ENCODE measurements around the gene CFAP61.

The CFAP61 gene

DNA sequence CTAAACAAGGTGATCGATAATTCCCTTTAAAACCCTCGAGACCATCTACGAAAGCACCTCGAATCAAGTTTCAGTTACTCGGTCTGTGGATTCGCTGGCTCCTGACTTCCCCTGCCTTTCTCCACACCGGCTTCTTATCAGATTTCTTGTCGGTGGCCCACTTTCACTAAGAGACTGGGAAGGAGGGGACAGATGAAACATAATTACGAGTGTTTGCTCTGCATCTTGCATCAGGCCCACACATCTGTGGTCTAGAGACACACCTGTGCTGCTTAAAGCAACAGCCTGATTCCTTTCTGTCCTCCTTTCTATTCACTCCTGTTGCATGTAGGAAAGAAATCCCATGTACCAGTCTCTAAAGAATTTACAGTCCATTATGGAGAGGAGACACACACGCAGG lies 353.3 kb downstream of the CFAP61 start:
- H3K4me3 ChIP-seq (ENCODE audit: low read depth, low read length), result no peak overlapping the region
- in situ Hi-C loops (cut with HindIII; ENCODE audit: low sequenced_read_pairs), result no loop called here
- TF ChIP-seq, protein P1, sequence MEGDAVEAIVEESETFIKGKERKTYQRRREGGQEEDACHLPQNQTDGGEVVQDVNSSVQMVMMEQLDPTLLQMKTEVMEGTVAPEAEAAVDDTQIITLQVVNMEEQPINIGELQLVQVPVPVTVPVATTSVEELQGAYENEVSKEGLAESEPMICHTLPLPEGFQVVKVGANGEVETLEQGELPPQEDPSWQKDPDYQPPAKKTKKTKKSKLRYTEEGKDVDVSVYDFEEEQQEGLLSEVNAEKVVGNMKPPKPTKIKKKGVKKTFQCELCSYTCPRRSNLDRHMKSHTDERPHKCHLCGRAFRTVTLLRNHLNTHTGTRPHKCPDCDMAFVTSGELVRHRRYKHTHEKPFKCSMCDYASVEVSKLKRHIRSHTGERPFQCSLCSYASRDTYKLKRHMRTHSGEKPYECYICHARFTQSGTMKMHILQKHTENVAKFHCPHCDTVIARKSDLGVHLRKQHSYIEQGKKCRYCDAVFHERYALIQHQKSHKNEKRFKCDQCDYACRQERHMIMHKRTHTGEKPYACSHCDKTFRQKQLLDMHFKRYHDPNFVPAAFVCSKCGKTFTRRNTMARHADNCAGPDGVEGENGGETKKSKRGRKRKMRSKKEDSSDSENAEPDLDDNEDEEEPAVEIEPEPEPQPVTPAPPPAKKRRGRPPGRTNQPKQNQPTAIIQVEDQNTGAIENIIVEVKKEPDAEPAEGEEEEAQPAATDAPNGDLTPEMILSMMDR (IDR thresholded peaks at IDR 0.05; ENCODE audit: low read depth, low read length), result no peak
- no peak for DNase-seq (ENCODE audit: low read depth, low spot score)

GRCh38 chr20:20406306-20406705 lies 354.0 kb downstream of the CFAP61 start:
- in situ Hi-C loops (cut with HindIII; ENCODE audit: low sequenced_read_pairs), result no loop called here
- TF ChIP-seq, protein P1 (IDR thresholded peaks at IDR 0.05; ENCODE audit: low read depth, low read length), result no peak
- no peak for DNase-seq (ENCODE audit: low read depth, low spot score)
- no peak overlapping the region for H3K4me3 ChIP-seq (ENCODE audit: low read depth, low read length)

GRCh38 chr20:20407891-20408805 lies 355.8 kb downstream of the CFAP61 start:
- in situ Hi-C loops (cut with HindIII; ENCODE audit: low sequenced_read_pairs), result no loop called here
- no peak overlapping the region for H3K4me3 ChIP-seq (ENCODE audit: low read depth, low read length)
- no peak for DNase-seq (ENCODE audit: low read depth, low spot score)
- TF ChIP-seq, protein P1 (IDR thresholded peaks at IDR 0.05; ENCODE audit: low read depth, low read length), result peak; percentile 29

GRCh38 chr20:20409331-20409730 lies 357.0 kb downstream of the CFAP61 start:
- DNase-seq (ENCODE audit: low read depth, low spot score), result no peak
- H3K4me3 ChIP-seq (ENCODE audit: low read depth, low read length), result no peak overlapping the region
- TF ChIP-seq, protein P1 (IDR thresholded peaks at IDR 0.05; ENCODE audit: low read depth, low read length), result no peak
- in situ Hi-C loops (cut with HindIII; ENCODE audit: low sequenced_read_pairs), result no loop called here

Data from astrocyte of the spinal cord (primary cell).